HG03064 (cell line): ENCODE data around the gene BARX1.
"Not testable (repeated sequence)": the region's sequence is repeated elsewhere in the genome, so short reads cannot be mapped to it uniquely, and the experiment has no call there.

Experiments
- ATAC-seq: cut with Tn5 transposase; IDR thresholded peaks from one replicate; pipeline ENCODE4 v1.9.1; 2021; ENCODE audit warnings: low read depth; ENCODE audit not compliant: unreplicated experiment

Gene BARX1

DNA sequence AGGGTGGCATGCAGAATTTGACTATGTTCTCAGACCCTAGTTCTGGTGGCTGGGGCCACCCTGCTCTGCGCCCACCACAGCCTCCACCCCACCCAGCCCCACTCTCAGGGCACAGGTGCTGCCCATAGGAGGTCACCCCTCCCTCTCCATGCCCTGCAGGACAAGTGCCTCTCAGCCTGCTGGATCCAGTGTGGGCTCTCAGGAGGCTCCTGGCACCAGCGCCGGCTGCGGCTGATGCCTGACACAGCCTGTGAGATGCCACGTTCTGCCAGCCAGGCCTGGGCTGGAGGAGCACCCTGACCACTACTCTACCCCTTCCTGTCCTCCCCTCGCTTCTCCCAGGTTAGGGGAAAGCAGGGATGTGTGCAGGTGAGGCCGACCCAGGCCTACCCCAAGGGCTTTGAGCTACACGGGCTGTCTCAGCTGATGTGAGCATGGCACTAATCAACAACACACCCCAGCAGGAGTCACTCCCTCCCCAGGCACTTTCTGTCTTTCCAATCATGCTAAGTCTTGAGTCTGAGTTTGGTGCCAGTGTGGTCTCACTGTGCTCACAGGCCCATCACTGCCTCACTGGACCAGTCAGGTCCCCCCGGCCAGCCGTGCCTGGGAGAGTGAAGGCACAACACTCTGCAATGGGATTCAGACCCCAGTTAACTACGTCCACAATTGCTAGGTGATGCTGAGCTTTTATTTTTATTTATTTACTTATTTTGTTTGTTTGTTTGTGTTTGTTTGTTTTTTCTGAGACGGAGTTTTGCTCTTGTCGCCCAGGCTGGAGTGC lies 12.1 kb upstream of the BARX1 start:
- no peak for ATAC-seq

DNA sequence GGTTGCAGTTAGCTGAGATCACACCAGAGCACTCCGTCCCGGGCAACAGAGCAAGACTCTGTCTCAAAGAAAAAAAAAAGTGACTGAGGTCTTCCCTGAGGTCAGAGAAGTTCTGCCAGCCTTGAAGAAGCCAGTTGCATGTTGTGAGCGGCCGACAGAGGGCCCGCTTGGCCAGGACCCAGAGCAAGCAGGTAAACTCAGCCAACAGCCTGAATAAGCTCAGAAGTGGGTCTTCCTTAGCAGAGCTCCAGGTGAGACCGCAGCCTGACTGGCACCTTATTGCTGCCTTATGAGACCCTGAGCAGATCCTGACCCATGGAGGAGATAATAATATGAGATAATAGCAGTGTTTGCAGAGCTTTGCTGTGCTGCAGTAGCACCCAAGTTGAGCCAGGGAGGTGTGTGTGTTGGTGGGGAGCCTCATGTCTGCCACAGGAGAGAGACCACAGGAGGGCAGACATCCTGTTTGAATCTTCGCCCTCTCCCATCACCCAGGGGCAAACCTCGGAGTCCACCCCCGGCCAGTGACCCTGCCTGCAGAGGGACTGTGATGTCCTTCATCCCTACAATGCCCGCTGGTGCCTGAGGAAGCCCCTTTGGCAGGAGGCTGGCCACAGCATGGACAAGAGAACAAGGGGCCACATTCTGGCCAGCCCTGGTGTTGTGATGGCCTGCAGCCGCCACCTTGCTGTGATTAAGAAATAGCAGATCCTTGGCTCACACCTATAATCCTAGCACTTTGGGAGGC lies 10.8 kb upstream of the BARX1 start:
- ATAC-seq: no peak

GRCh38 chr9:93964685-93965084 lies 9.5 kb upstream of the BARX1 start:
- no peak for ATAC-seq

GRCh38 chr9:93963969-93964368 lies 8.8 kb upstream of the BARX1 start:
- no peak for ATAC-seq

DNA sequence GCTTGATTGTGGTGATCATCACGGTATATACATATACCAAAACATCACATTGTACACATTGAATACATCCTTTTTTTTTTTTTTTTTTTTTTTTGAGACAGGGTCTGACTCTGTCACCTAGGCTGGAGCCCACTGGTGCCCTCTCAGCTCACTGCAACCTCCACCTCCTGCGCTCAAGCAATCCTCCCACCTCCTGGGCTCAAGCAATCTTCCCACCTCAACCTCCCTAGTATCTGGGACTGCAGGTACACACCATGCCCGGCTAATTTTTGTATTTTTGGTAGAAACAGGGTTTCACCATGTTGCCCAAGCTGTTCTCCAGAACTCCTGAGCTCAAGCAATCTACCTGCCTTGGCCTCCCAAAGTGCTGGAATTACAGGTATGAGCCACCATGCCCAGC lies 8.3 kb upstream of the BARX1 start:
- ATAC-seq: not testable (repeated sequence)

DNA sequence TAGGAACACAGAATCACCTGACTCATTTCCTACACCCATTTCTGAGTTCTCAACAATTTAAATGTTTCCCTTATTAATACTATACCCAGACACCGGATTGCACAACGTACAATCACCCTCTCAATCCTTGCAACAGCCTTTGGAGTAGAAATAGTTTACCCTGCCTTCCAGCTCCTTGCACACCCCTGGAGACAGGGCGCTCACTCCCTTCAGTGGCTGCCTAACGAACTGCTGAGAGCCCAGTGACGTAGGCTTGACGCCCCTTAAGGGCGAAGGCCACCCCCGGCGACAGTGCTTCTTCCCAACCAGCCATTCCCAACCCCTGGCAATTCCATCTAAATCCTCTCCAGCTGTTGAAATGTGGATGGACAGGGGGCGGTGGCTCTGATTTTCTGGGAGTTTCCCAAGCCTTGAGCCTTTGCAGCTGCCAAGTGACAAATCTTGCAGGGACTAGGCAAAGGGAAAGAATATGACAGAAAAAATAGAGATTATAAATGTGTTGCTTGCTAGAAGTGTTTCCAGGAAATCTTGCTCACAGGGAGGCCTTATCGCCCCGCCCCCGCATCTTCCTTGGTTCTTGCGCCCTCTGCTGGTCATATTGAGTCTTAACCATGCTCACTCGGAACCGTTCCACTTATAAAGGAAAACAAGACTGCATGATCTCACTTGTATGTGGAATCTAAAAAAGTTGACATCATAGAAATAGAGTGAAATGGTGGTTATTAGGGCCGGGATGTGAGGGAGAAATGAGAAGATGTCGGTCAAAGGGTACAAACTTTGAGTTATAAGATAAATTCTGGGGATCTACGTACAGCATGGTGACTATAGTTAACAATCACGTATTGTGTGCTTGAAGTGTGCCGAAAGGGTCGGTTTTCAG lies 7.6 kb upstream of the BARX1 start:
- no peak for ATAC-seq

- ATAC-seq: no peak
These were observed 6.9 kb upstream of the BARX1 start for GRCh38 chr9:93962017-93962416.

GRCh38 chr9:93960971-93961841 lies 6.1 kb upstream of the BARX1 start:
- ATAC-seq: no peak

GRCh38 chr9:93960221-93960970 lies 5.2 kb upstream of the BARX1 start:
- no peak for ATAC-seq

GRCh38 chr9:93959739-93960154 lies 4.6 kb upstream of the BARX1 start:
- ATAC-seq: no peak

DNA sequence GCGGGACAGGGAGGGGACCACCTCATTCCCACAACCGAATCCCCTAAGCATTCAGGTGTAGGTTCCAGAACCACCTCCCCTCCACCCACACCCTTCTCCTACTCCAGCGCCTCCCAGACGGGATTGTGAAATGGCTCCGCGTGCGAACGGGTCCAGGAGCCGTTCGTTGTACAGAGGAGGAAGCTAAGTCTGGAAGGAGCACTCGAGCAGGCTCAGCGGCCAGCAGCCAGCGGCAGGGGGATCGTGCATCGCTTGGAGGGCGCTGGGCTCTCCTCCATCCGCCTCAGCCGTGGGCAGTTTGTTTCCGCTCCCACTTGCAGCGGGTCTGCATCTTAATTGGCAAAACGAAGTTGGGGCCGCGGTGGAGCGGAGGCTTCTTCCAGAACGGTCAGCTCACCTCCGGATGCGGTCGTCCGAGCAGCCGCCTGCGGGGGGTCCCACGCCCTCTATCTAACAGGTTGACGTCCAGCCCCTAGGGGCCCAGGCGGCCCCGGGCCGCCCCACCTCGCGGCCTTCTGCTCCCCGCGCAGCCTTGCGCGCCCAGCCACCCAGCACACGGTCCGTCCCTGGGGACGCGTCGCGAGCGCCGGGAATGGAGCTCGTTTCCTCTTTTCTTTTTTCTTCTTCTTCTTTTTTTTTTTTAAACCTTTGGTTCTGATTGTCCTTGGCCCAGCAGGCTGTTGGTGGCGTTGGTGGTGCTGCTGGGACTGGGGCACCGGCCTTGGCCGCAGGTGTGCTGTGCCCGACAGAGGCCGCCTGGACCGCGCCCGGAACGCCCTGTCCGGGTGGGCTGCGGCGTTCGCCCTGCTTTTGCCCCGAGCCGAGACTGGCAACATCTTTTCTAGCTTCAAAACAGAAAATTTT lies 3.9 kb upstream of the BARX1 start:
- ATAC-seq: no peak

DNA sequence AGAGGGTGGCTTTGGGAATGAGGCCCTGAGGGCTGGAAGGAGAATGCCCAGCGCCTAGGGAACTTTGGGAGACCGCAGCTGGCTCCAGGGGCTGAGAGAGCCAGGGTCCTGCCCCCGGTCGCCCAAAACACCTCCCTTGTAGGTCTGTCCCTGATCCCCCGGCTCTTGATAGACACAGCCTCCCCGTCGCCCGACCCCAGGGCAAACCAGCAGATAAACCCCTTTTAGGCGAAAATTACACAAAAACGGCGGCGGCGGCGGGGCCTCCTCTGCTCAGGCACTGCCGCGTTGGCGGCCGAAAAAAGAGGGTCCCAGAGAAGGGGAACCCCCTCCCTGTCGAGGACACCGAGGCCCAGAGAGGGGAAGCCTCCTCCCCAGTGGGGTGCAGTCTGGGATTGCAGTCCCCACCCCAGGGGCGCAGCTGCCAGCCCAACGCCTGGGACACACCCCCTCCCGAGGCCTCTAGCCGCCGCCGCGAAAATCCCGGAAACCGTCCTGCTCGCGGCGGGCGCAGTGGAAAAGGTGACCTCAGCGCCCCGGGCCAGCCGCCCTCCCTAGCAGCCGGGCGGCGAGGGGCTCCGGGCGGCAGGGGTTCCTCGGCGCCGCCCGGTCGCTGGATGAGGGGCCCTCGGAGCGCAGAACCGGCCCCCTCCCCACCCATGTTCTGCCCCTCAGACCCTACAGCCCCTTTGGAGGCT lies 3.1 kb upstream of the BARX1 start:
- ATAC-seq: no peak

GRCh38 chr9:93955981-93956784 lies 1.0 kb upstream of the BARX1 start:
- ATAC-seq: no peak

GRCh38 chr9:93954434-93955061 lies 607 bp downstream of the BARX1 start:
- no peak for ATAC-seq

DNA sequence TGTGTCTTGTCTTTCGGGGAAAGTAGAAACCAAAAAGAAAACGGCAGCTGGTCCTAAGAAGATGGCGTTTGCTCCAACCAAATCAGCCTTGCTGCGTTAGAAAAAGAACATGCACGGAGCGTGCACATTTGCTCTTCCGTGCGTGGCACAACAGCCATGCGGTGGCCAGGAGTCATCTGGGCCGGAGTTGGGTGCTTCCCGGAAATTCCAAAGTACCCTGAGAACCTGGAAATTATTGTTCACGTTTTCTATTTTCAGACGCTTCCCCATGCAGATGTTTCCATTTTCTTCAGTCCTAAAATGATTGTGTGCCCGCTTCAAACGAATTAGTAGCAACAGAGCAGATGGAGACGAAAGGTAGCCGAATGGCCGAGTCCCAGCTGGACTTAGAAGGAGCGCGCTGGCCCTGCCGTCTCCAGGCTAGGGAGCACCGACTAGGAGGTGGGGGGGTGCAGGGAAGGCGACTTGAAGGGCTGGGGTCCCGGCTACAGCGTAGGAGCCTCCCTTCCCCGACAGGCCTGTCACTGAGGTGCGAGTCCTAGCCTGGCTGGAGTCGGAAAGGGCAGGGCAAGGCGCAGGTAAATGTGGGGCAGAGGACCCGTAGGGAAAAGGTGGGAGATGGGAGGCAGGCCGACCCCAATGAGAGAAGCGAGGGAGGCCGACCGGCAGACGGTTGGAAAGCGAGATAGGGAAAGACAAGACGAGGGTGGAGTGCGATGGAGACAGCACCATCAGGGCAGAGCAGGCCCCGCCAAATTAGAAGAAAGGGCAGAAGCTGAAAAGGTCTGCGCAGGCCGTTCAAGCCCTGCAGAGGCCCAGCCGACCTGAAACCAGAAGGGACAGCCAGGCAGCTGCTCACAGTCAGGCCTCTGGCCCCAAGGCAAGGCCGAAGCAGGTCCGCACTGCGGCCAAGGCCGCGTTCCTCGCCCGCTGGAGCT lies 1.4 kb downstream of the BARX1 start:
- no peak for ATAC-seq
